C4-2B (cell line): Measurements from ENCODE around the gene TAB2.

Experiments used
- ZFX ChIP-seq: fragments of 450-650 bp; IDR thresholded peaks from 2 replicates; pipeline ENCODE4 v1.6.1; 2017
- TF ChIP-seq, protein P1 (sequence below): fragments of 450-650 bp; conservative IDR thresholded peaks from 2 replicates; pipeline ENCODE4 v1.5.1; 2017; ENCODE audit warnings: mild to moderate bottlenecking

DNA sequence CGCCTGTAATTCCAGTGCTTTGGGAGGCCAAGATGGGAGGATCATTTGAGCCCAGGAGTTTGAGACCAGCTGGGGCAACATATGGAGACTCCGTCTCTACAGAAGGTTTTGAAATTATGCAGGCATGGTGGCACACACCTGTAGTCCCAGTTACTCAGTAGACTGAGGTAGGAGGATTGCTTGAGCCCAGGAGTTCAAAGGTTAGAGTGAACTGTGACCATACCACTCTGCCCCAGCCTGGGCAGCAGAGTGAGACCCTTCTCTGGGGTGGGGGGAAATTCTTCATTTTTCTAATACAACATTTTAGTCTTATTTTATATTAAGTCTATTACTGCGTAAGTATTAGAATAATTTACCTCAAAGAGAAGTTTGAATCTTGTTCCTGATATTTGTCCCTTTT, 62.5 kb downstream of the TAB2 start:
- TF ChIP-seq, protein P1, sequence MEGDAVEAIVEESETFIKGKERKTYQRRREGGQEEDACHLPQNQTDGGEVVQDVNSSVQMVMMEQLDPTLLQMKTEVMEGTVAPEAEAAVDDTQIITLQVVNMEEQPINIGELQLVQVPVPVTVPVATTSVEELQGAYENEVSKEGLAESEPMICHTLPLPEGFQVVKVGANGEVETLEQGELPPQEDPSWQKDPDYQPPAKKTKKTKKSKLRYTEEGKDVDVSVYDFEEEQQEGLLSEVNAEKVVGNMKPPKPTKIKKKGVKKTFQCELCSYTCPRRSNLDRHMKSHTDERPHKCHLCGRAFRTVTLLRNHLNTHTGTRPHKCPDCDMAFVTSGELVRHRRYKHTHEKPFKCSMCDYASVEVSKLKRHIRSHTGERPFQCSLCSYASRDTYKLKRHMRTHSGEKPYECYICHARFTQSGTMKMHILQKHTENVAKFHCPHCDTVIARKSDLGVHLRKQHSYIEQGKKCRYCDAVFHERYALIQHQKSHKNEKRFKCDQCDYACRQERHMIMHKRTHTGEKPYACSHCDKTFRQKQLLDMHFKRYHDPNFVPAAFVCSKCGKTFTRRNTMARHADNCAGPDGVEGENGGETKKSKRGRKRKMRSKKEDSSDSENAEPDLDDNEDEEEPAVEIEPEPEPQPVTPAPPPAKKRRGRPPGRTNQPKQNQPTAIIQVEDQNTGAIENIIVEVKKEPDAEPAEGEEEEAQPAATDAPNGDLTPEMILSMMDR, result no peak
- TF ChIP-seq ZFX, result no peak
